Small intestine (tissue), 7 donors: ENCODE data around the gene MATR3. TPM values are rescaled to one million over a fixed set of nuclear protein-coding genes. Genes with fewer than 3 reads are reported as not detected.
A peak's percentile ranks its signal among the peaks of the same experiment; 100 is the strongest.
"Not testable (repeated sequence)": the region's sequence is repeated elsewhere in the genome, so short reads cannot be mapped to it uniquely, and the experiment has no call there.

ENCODE experiments used
- DNase-seq, 2 donors: peaks; one replicate each; pipeline versions ENCODE4 v3.0.0 to v3.0.0-alpha.2; 2013
- FAIRE-seq: peaks from 2 replicates; lab custom pipeline; 2012; peaks lifted over from hg19 to GRCh38; lab: Jason Lieb, UNC
- H3K27ac ChIP-seq, 3 donors: one replicate each; pipeline ENCODE4 v1.5.1; 2013; ENCODE audit warnings: low read length in 2 of 3, mild to moderate bottlenecking in 2 of 3, control low read depth in 1 of 3, inconsistent platforms in 1 of 3, low read depth in 1 of 3, moderate library complexity in 1 of 3
- H3K27me3 ChIP-seq, 3 donors: one replicate each; pipeline ENCODE4 v1.6.1; 2013; ENCODE audit warnings: low read length in 3 of 3, inconsistent platforms in 1 of 3; ENCODE audit not compliant: control insufficient read depth in 3 of 3, insufficient read depth in 3 of 3
- H3K36me3 ChIP-seq, 3 donors: one replicate each; pipeline ENCODE4 v1.6.1; 2013; ENCODE audit warnings: low read length in 3 of 3, inconsistent platforms in 1 of 3, low read depth in 1 of 3, mild to moderate bottlenecking in 1 of 3, moderate library complexity in 1 of 3; ENCODE audit not compliant: control insufficient read depth in 3 of 3, insufficient read depth in 2 of 3
- H3K4me1 ChIP-seq, 3 donors: one replicate each; pipeline ENCODE4 v1.6.1; 2013; ENCODE audit warnings: low read length in 2 of 3, inconsistent platforms in 1 of 3, low read depth in 1 of 3, mild to moderate bottlenecking in 1 of 3, moderate library complexity in 1 of 3; ENCODE audit not compliant: control insufficient read depth in 3 of 3, insufficient read depth in 2 of 3
- H3K4me3 ChIP-seq, 3 donors: one replicate each; pipeline ENCODE4 v1.5.1; 2013; ENCODE audit warnings: low read length in 3 of 3, control low read depth in 1 of 3, inconsistent platforms in 1 of 3, low read depth in 1 of 3, mild to moderate bottlenecking in 1 of 3, moderate library complexity in 1 of 3
- H3K9me3 ChIP-seq, 2 donors: one replicate each; pipeline ENCODE4 v1.6.1; 2013; ENCODE audit warnings: low read depth in 1 of 2, low read length in 1 of 2; ENCODE audit not compliant: control insufficient read depth in 2 of 2, insufficient read depth in 1 of 2
- WGBS, 3 donors: extraction: QIAGEN DNeasy Blood & Tissue Kit; methylation state at CpG; one replicate each; pipeline ENCODE4 v1.1.7; 2013; 5-methylcytosine and 5-hydroxymethylcytosine counted together
- polyA plus RNA-seq, 4 donors: library from polyadenylated mRNA; stranded (reverse) in 3 of 4; unstranded in 1 of 4; fragments of 200-250 nt in 3 of 4; fragments of 120-200 nt in 1 of 4; gene quantifications; one replicate each; pipeline versions ENCODE4 v1.2.1 to v1.2.3, GENCODE V29; 2013
- donor health status: healthy with polysubstance abuse.
- donor health status: control.
- donor health status: control.
- donor health status: Bipolar disorder and iron deficiency.
- donor health status: healthy.

MATR3 gene
- polyA plus RNA-seq, 4 donors = 63.1 to 283 (median 100) TPM

- no peaks in the 10 kb centered on the region for H3K27me3 ChIP-seq
- no peak for FAIRE-seq
- no peaks in the 10 kb centered on the region for H3K9me3 ChIP-seq
- H3K27ac ChIP-seq = peak overlapping the region in 1 of 3 donors; percentile 93
- DNase-seq = peak in 1 of 2 donors; percentile 17
- H3K4me1 ChIP-seq = peaks cover 2 to 15% (median 6%) of the 10 kb centered on the region in 3 donors
- peaks cover 0 to 8% (median 0%) of the 10 kb centered on the region in 3 donors for H3K36me3 ChIP-seq
- H3K4me3 ChIP-seq = peak overlapping the region in 2 of 3 donors; percentile 95 to 99
- 1 to 4% (median 2%) methylated on average over 17 of the region's 17 CpGs for WGBS, 3 donors
Observed at GRCh38 chr5:139341187-139341688, 47.7 kb downstream of the MATR3 start.

- DNase-seq = peak; percentile 96 to 99
- Histone ChIP-seq H3K27ac (peak within 1 kb of the TSS; percentile 93 to 100 (median 98)), H3K27me3 (no peaks in the 10 kb centered on the region), H3K4me1 (peaks cover 2 to 15% (median 6%) of the 10 kb centered on the region in 3 donors), H3K4me3 (peak within 1 kb of the TSS; percentile 59 to 99 (median 95)), H3K9me3 (no peaks in the 10 kb centered on the region), H3K36me3 (peaks cover 0 to 14% (median 0%) of the 10 kb centered on the region in 3 donors)
- WGBS, 3 donors = 0% methylated on average over 56 to 66 of the region's 66 CpGs
- FAIRE-seq = no peak
Observed at GRCh38 chr5:139341689-139342422, 48.3 kb downstream of the MATR3 start, which contains the start of gene PAIP2. TSS of gene PAIP2 (plus strand) at chr5:139341854. CDS start at chr5:139363785, 21,931 bp downstream.

GRCh38 chr5:139342423-139342723 is 48.8 kb downstream of the MATR3 start:
- FAIRE-seq = no peak
- peaks cover 0 to 18% (median 0%) of the 10 kb centered on the region in 3 donors for H3K36me3 ChIP-seq

GRCh38 chr5:139343476-139343875 is 49.9 kb downstream of the MATR3 start:
- no peak for DNase-seq
- no peak overlapping the region for H3K27ac ChIP-seq
- H3K4me1 ChIP-seq = peaks cover 2 to 15% (median 6%) of the 10 kb centered on the region in 3 donors
- H3K36me3 ChIP-seq = peaks cover 0 to 24% (median 0%) of the 10 kb centered on the region in 3 donors
- WGBS, 3 donors = 76 to 87% (median 82%) methylated on average over 9 of the region's 9 CpGs
- H3K9me3 ChIP-seq = no peaks in the 10 kb centered on the region
- peak overlapping the region in 2 of 3 donors; percentile 24 to 95 for H3K4me3 ChIP-seq
- no peak for FAIRE-seq
- H3K27me3 ChIP-seq = no peaks in the 10 kb centered on the region

More at GRCh38 chr5:139342423-139342723, 48.8 kb downstream of the MATR3 start:
- 0 to 1% (median 0%) methylated on average over 16 of the region's 16 CpGs for WGBS, 3 donors
- H3K9me3 ChIP-seq = no peaks in the 10 kb centered on the region
- no peak for DNase-seq
- H3K4me3 ChIP-seq = peak overlapping the region; percentile 59 to 99 (median 95)
- peaks cover 2 to 15% (median 6%) of the 10 kb centered on the region in 3 donors for H3K4me1 ChIP-seq
- H3K27me3 ChIP-seq = no peaks in the 10 kb centered on the region
- peak overlapping the region; percentile 93 to 100 (median 98) for H3K27ac ChIP-seq

- 60 to 84% (median 77%) methylated on average over 2 of the region's 2 CpGs for WGBS, 3 donors
- H3K4me1 ChIP-seq = peaks cover 2 to 15% (median 6%) of the 10 kb centered on the region in 3 donors
- H3K27ac ChIP-seq = no peak overlapping the region
- peaks cover 0 to 24% (median 0%) of the 10 kb centered on the region in 3 donors for H3K36me3 ChIP-seq
- no peak overlapping the region for H3K4me3 ChIP-seq
- DNase-seq (no peak), FAIRE-seq (no peak)
- H3K27me3 ChIP-seq = no peaks in the 10 kb centered on the region
- H3K9me3 ChIP-seq = no peaks in the 10 kb centered on the region
Observed at GRCh38 chr5:139344177-139344576, 50.6 kb downstream of the MATR3 start.

- Histone ChIP-seq H3K36me3 (peaks cover 0 to 28% (median 0%) of the 10 kb centered on the region in 3 donors), H3K4me1 (peaks cover 2 to 15% (median 6%) of the 10 kb centered on the region in 3 donors)
- H3K4me3 ChIP-seq, H3K27me3 ChIP-seq, DNase-seq, FAIRE-seq, H3K27ac ChIP-seq, H3K9me3 ChIP-seq: not testable (repeated sequence)
- 95 to 96% (median 96%) methylated on average over 8 of the region's 8 CpGs for WGBS, 3 donors
Observed at GRCh38 chr5:139345442-139345841, 51.9 kb downstream of the MATR3 start.

- FAIRE-seq = not testable (repeated sequence)
Observed at GRCh38 chr5:139347863-139348262, 54.3 kb downstream of the MATR3 start.

GRCh38 chr5:139354186-139354585 is 60.6 kb downstream of the MATR3 start:
- WGBS, 3 donors = 94 to 97% (median 97%) methylated on average over 3 of the region's 3 CpGs
- H3K27ac ChIP-seq = no peak overlapping the region
- no peaks in the 10 kb centered on the region for H3K27me3 ChIP-seq
- FAIRE-seq (no peak), DNase-seq (no peak)
- H3K36me3 ChIP-seq = peaks cover 0 to 35% (median 0%) of the 10 kb centered on the region in 3 donors
- no peaks in the 10 kb centered on the region for H3K4me1 ChIP-seq
- no peaks in the 10 kb centered on the region for H3K9me3 ChIP-seq
- no peak overlapping the region for H3K4me3 ChIP-seq

More at GRCh38 chr5:139347863-139348262, 54.3 kb downstream of the MATR3 start:
- H3K27me3 ChIP-seq, DNase-seq, H3K27ac ChIP-seq, H3K9me3 ChIP-seq, H3K4me3 ChIP-seq: not testable (repeated sequence)
- Histone ChIP-seq H3K4me1 (peaks cover 2 to 12% (median 6%) of the 10 kb centered on the region in 3 donors), H3K36me3 (peaks cover 0 to 34% (median 0%) of the 10 kb centered on the region in 3 donors)
- WGBS, 3 donors = 81 to 89% (median 81%) methylated on average over 9 of the region's 9 CpGs
